AG09319 (cell line): ENCODE measurements around the gene C2CD4C.

ENCODE experiments used
- DNase-seq: peaks from one replicate; pipeline ENCODE4 v3.0.0-alpha.2; 2010; ENCODE audit warnings: low read depth; ENCODE audit errors: extremely low read depth
- CTCF ChIP-seq: IDR thresholded peaks from 2 replicates; pipeline ENCODE4 v1.5.1; 2011; ENCODE audit warnings: low read depth, mild to moderate bottlenecking, inconsistent platforms, low read length, moderate library complexity

Gene C2CD4C

GRCh38 chr19:410243-410781, 1.4 kb upstream of the C2CD4C start:
- no peak for DNase-seq
- TF ChIP-seq CTCF = no peak

- DNase-seq = no peak
- no peak for TF ChIP-seq CTCF
These were observed 732 bp upstream of the C2CD4C start for GRCh38 chr19:409516-410242.

GRCh38 chr19:408441-408901, 476 bp downstream of the C2CD4C start:
- DNase-seq = no peak
- no peak for TF ChIP-seq CTCF

GRCh38 chr19:407511-408440, 1.2 kb downstream of the C2CD4C start:
- DNase-seq = no peak
- no peak for TF ChIP-seq CTCF

- no peak for TF ChIP-seq CTCF
- no peak for DNase-seq
These were observed 1.9 kb downstream of the C2CD4C start for GRCh38 chr19:406971-407510.

GRCh38 chr19:406135-406781, 2.7 kb downstream of the C2CD4C start:
- DNase-seq = no peak
- no peak for TF ChIP-seq CTCF
